Astrocyte (in vitro differentiated cells and primary cell): ENCODE data around the gene ANKRD23. TPM values are rescaled to one million over a fixed set of nuclear protein-coding genes. Genes with fewer than 3 reads are reported as not detected.

Experiments used
- DNase-seq: peaks from one replicate; pipeline ENCODE4 v3.0.0-alpha.2; 2010; ENCODE audit warnings: low read depth
- FAIRE-seq: peaks from 2 replicates; lab custom pipeline; 2011; peaks lifted over from hg19 to GRCh38; lab: Jason Lieb, UNC
- H2AFZ ChIP-seq: 2 replicates; pipeline ENCODE4 v1.6.0; 2012; ENCODE audit warnings: low read depth, low read length, inconsistent platforms
- H3K27ac ChIP-seq: 2 replicates; pipeline ENCODE4 v1.5.1; 2011; ENCODE audit warnings: low read depth, low read length, inconsistent platforms
- H3K27me3 ChIP-seq: 2 replicates; pipeline ENCODE4 v1.6.0; 2011; ENCODE audit warnings: low read length, inconsistent platforms; ENCODE audit not compliant: insufficient read depth
- H3K36me3 ChIP-seq: 2 replicates; pipeline ENCODE4 v1.5.1; 2011; ENCODE audit warnings: low read length, inconsistent platforms; ENCODE audit not compliant: insufficient read depth
- H3K4me1 ChIP-seq: 2 replicates; pipeline ENCODE4 v1.5.1; 2011; ENCODE audit warnings: low read length, inconsistent platforms; ENCODE audit not compliant: insufficient read depth
- H3K4me2 ChIP-seq: 2 replicates; pipeline ENCODE4 v1.6.0; 2012; ENCODE audit warnings: low read length, inconsistent platforms
- H3K4me3 ChIP-seq: 2 replicates; pipeline ENCODE4 v1.5.1; 2011; ENCODE audit warnings: low read depth, mild to moderate bottlenecking, low read length, inconsistent platforms; ENCODE audit not compliant: insufficient read depth
- H3K79me2 ChIP-seq: 2 replicates; pipeline ENCODE4 v1.6.0; 2012; ENCODE audit warnings: mild to moderate bottlenecking, low read length, inconsistent platforms; ENCODE audit not compliant: insufficient read depth
- H3K9ac ChIP-seq: 2 replicates; pipeline ENCODE4 v1.6.0; 2012; ENCODE audit warnings: mild to moderate bottlenecking, low read length, inconsistent platforms
- H3K9me3 ChIP-seq: 2 replicates; pipeline ENCODE4 v1.5.1; 2012; ENCODE audit warnings: low read depth, mild to moderate bottlenecking, low read length, inconsistent platforms; ENCODE audit not compliant: insufficient read depth
- H4K20me1 ChIP-seq: 2 replicates; pipeline ENCODE4 v1.6.0; 2012; ENCODE audit warnings: low read length, inconsistent platforms; ENCODE audit not compliant: insufficient read depth
- H3K27ac Mint-ChIP-seq: one replicate; pipeline ENCODE4 v1.8.0; 2021; ENCODE audit warnings: mild to moderate bottlenecking, mixed read lengths; ENCODE audit not compliant: unreplicated experiment
- H3K27me3 Mint-ChIP-seq: one replicate; pipeline ENCODE4 v1.8.0; 2021; ENCODE audit warnings: low read depth, mixed read lengths; ENCODE audit not compliant: unreplicated experiment
- H3K36me3 Mint-ChIP-seq: one replicate; pipeline ENCODE4 v1.8.0; 2021; ENCODE audit warnings: low read depth, mixed read lengths; ENCODE audit not compliant: unreplicated experiment
- H3K4me1 Mint-ChIP-seq: one replicate; pipeline ENCODE4 v1.8.0; 2021; ENCODE audit warnings: low read depth, mixed read lengths; ENCODE audit not compliant: unreplicated experiment
- H3K4me3 Mint-ChIP-seq: one replicate; pipeline ENCODE4 v1.8.0; 2021; ENCODE audit warnings: mild to moderate bottlenecking, moderate library complexity, mixed read lengths; ENCODE audit not compliant: unreplicated experiment
- H3K9me3 Mint-ChIP-seq: one replicate; pipeline ENCODE4 v1.8.0; 2021; ENCODE audit warnings: mild to moderate bottlenecking, mixed read lengths; ENCODE audit not compliant: unreplicated experiment
- CTCF ChIP-seq: IDR thresholded peaks from 2 replicates; pipeline ENCODE4 v1.5.1; 2011; ENCODE audit warnings: low read depth, mild to moderate bottlenecking, inconsistent platforms, low read length, moderate library complexity; ENCODE audit not compliant: insufficient read depth
- EZH2 ChIP-seq: IDR thresholded peaks from 2 replicates; pipeline ENCODE4 v1.6.1; 2012; ENCODE audit warnings: mild to moderate bottlenecking, low read length, inconsistent platforms; ENCODE audit not compliant: insufficient read depth
- total RNA-seq: library from RNA; stranded (reverse); gene quantifications from 2 replicates; pipeline ENCODE4 v1.2.1, GENCODE V29; 2021

The ANKRD23 gene
- total RNA-seq, 1 donor from 2014 or later: 2.5 TPM

GRCh38 chr2:96831679-96832078 is 12.1 kb downstream of the ANKRD23 start:
- Mint-ChIP-seq H3K4me3 (no peak overlapping the region), H3K9me3 (no peaks in the 10 kb centered on the region), H3K27me3 (no peaks in the 10 kb centered on the region), H3K4me1 (peaks cover 8% of the 10 kb centered on the region), H3K27ac (no peak overlapping the region), H3K36me3 (peaks cover 8% of the 10 kb centered on the region)
- Histone ChIP-seq H4K20me1 (no peaks in the 10 kb centered on the region), H3K27me3 (no peaks in the 10 kb centered on the region), H3K36me3 (no peaks in the 10 kb centered on the region), H3K9me3 (no peaks in the 10 kb centered on the region), H3K4me3 (no peak overlapping the region), H3K27ac (no peak overlapping the region), H3K79me2 (no peaks in the 10 kb centered on the region), H3K4me1 (peaks cover 5% of the 10 kb centered on the region), H2AFZ (no peak overlapping the region), H3K9ac (no peak overlapping the region), H3K4me2 (no peak overlapping the region)
- no peak for FAIRE-seq
- TF ChIP-seq CTCF (no peak), EZH2 (no peak)
- no peak for DNase-seq

GRCh38 chr2:96830044-96830562 is 13.7 kb downstream of the ANKRD23 start:
- no peak overlapping the region for H3K9ac ChIP-seq
- H3K4me2 ChIP-seq: no peak overlapping the region
- peaks cover 8% of the 10 kb centered on the region for H3K36me3 Mint-ChIP-seq
- peaks cover 8% of the 10 kb centered on the region for H3K4me1 Mint-ChIP-seq
- H3K27me3 ChIP-seq: no peaks in the 10 kb centered on the region
- H4K20me1 ChIP-seq: no peaks in the 10 kb centered on the region
- TF ChIP-seq CTCF: no peak
- TF ChIP-seq EZH2: no peak
- no peaks in the 10 kb centered on the region for H3K9me3 ChIP-seq
- DNase-seq (no peak), FAIRE-seq (no peak)
- H3K4me3 ChIP-seq: no peak overlapping the region
- H3K27me3 Mint-ChIP-seq: no peaks in the 10 kb centered on the region
- peaks cover 5% of the 10 kb centered on the region for H3K4me1 ChIP-seq
- no peak overlapping the region for H3K27ac Mint-ChIP-seq
- no peak overlapping the region for H3K4me3 Mint-ChIP-seq
- H3K79me2 ChIP-seq: no peaks in the 10 kb centered on the region
- H3K9me3 Mint-ChIP-seq: no peaks in the 10 kb centered on the region
- no peaks in the 10 kb centered on the region for H3K36me3 ChIP-seq
- no peak overlapping the region for H3K27ac ChIP-seq
- H2AFZ ChIP-seq: no peak overlapping the region

GRCh38 chr2:96828874-96829273 is 14.9 kb downstream of the ANKRD23 start:
- no peaks in the 10 kb centered on the region for H3K9me3 Mint-ChIP-seq
- Histone ChIP-seq H3K79me2 (no peaks in the 10 kb centered on the region), H2AFZ (no peak overlapping the region), H3K27me3 (no peaks in the 10 kb centered on the region), H3K9me3 (no peaks in the 10 kb centered on the region), H3K4me3 (no peak overlapping the region), H4K20me1 (peaks cover 11% of the 10 kb centered on the region), H3K4me1 (peaks cover 7% of the 10 kb centered on the region), H3K36me3 (no peaks in the 10 kb centered on the region), H3K4me2 (no peak overlapping the region), H3K9ac (no peak overlapping the region), H3K27ac (no peak overlapping the region)
- no peak overlapping the region for H3K4me3 Mint-ChIP-seq
- H3K27me3 Mint-ChIP-seq: no peaks in the 10 kb centered on the region
- peaks cover 12% of the 10 kb centered on the region for H3K4me1 Mint-ChIP-seq
- H3K36me3 Mint-ChIP-seq: peaks cover 8% of the 10 kb centered on the region
- FAIRE-seq (no peak), DNase-seq (no peak)
- no peak for TF ChIP-seq CTCF
- no peak for TF ChIP-seq EZH2
- H3K27ac Mint-ChIP-seq: no peak overlapping the region
